GM12878 (cell line): ENCODE measurements around the gene BHLHE23. TPM values are rescaled to one million over a fixed set of nuclear protein-coding genes. Genes with fewer than 3 reads are reported as not detected.

Source experiments
- ATAC-seq: fragments of 200-7000 bp; cut with Tn5 transposase; 3 replicates; pipeline ENCODE4 v1.9.1; 2020; ENCODE audit warnings: mild to moderate bottlenecking, moderate library complexity
- BruUV-seq: library from RNA; stranded (reverse); fragments of 400-500 nt; replicated peaks from 2 replicates; lab custom pipeline; 2021; lab: Mats Ljungman, UMichigan
- CTCF ChIA-PET: fragments of 300-600 bp; sonication (Branson Sonifier 250); formaldehyde crosslinking; extraction: SDS; loops from one replicate; lab custom pipeline; 2021; ENCODE audit warnings: inconsistent platforms; lab: Yijun Ruan, JAX
- POLR2A ChIA-PET: fragments of 350-600 bp; formaldehyde crosslinking; extraction: SDS; loops from one replicate; lab custom pipeline; 2021; ENCODE audit warnings: inconsistent platforms; lab: Charles Lee
- RAD21 ChIA-PET: fragments of 300-600 bp; sonication (Branson Sonifier 250); formaldehyde crosslinking; loops from one replicate; lab custom pipeline; 2023; ENCODE audit warnings: antibody characterized with exemption; ENCODE audit not compliant: unreplicated experiment; lab: Charles Lee
- SMC1A ChIA-PET: fragments of 300-600 bp; sonication (Branson Sonifier 250); formaldehyde crosslinking; loops from one replicate; lab custom pipeline; 2023; ENCODE audit not compliant: unreplicated experiment, uncharacterized antibody; lab: Charles Lee
- DNase-seq: peaks from one replicate; pipeline ENCODE4 v3.0.0-alpha.2; 2011; ENCODE audit warnings: low read depth, low spot score
- FAIRE-seq: peaks from 3 replicates; lab custom pipeline; 2011; peaks lifted over from hg19 to GRCh38; lab: Jason Lieb, UNC
- H2AFZ ChIP-seq: 2 replicates; pipeline ENCODE4 v1.6.0; 2011; ENCODE audit warnings: low read depth, low read length, control low read depth; ENCODE audit not compliant: control insufficient read depth
- H3K27ac ChIP-seq: 2 replicates; pipeline ENCODE4 v1.5.1; 2011; ENCODE audit warnings: control low read depth; ENCODE audit not compliant: control insufficient read depth, insufficient read depth
- H3K27me3 ChIP-seq, 2 experiments: replicated peaks in 1 of 2; 2 replicates each; pipeline versions ENCODE4 v1.6.0 to v1.6.1; 2011; ENCODE audit warnings: low read length in 1 of 2; ENCODE audit not compliant: control insufficient read depth in 2 of 2, insufficient read depth in 2 of 2
- H3K36me3 ChIP-seq, 2 experiments: 2 replicates each; pipeline ENCODE4 v1.5.1; 2011; ENCODE audit warnings: low read length in 1 of 2; ENCODE audit not compliant: control insufficient read depth in 2 of 2, insufficient read depth in 2 of 2
- H3K4me1 ChIP-seq: 2 replicates; pipeline ENCODE4 v1.6.1; 2011; ENCODE audit warnings: mild to moderate bottlenecking, low read length, moderate library complexity, mixed read lengths; ENCODE audit not compliant: control insufficient read depth, insufficient read depth
- H3K4me2 ChIP-seq: 2 replicates; pipeline ENCODE4 v1.6.0; 2011; ENCODE audit warnings: control low read depth; ENCODE audit not compliant: control insufficient read depth, insufficient read depth
- H3K4me3 ChIP-seq: fragments of 200-600 bp; sonication (generic); 2 replicates; pipeline ENCODE4 v1.5.1; 2016
- H3K79me2 ChIP-seq: 2 replicates; pipeline ENCODE4 v1.6.0; 2011; ENCODE audit warnings: low read length; ENCODE audit not compliant: control insufficient read depth, insufficient read depth
- H3K9ac ChIP-seq: 2 replicates; pipeline ENCODE4 v1.8.0; 2011; ENCODE audit warnings: low read length, control low read depth, mixed read lengths; ENCODE audit not compliant: control insufficient read depth, insufficient read depth
- H3K9me3 ChIP-seq: replicated peaks from 3 replicates; pipeline ENCODE4 v1.5.1; 2011; ENCODE audit warnings: mild to moderate bottlenecking, low read length; ENCODE audit not compliant: control insufficient read depth, insufficient read depth
- H4K20me1 ChIP-seq: 2 replicates; pipeline ENCODE4 v1.6.0; 2011; ENCODE audit not compliant: control insufficient read depth, insufficient read depth
- BHLHE40 ChIP-seq, 2 experiments: fragments of 450-650 bp in 1 of 2; IDR thresholded peaks; 2 replicates each; pipeline ENCODE4 v1.6.1; 2011 to 2017; ENCODE audit warnings: low read depth in 2 of 2, borderline replicate concordance in 1 of 2, improper control_type of control experiment in 1 of 2, low read length in 1 of 2, mild to moderate bottlenecking in 1 of 2
- BMI1 ChIP-seq: fragments of 450-650 bp; IDR thresholded peaks from 2 replicates; pipeline ENCODE4 v1.6.1; 2016; ENCODE audit warnings: mild to moderate bottlenecking, moderate library complexity, borderline replicate concordance
- EZH2 ChIP-seq: IDR thresholded peaks from 2 replicates; pipeline ENCODE4 v1.6.1; 2012; ENCODE audit warnings: low read depth, mild to moderate bottlenecking, control low read depth, inconsistent platforms, low read length, borderline replicate concordance; ENCODE audit not compliant: control insufficient read depth
- KDM1A ChIP-seq: fragments of 200-600 bp; sonication (generic); IDR thresholded peaks from 2 replicates; pipeline ENCODE4 v1.6.1; 2016; ENCODE audit warnings: borderline replicate concordance
- MLLT1 ChIP-seq: fragments of 450-650 bp; IDR thresholded peaks from 2 replicates; pipeline ENCODE4 v1.6.1; 2016; ENCODE audit warnings: mild to moderate bottlenecking
- NR2F1 ChIP-seq: fragments of 450-650 bp; conservative IDR thresholded peaks from 2 replicates; pipeline ENCODE4 v1.6.1; 2017; ENCODE audit warnings: mild to moderate bottlenecking
- POU2F2 ChIP-seq: IDR thresholded peaks from 3 replicates; pipeline ENCODE4 v1.6.1; 2011; ENCODE audit warnings: low read depth, mild to moderate bottlenecking, low read length, borderline replicate concordance
- RFX5 ChIP-seq: IDR thresholded peaks from 2 replicates; pipeline ENCODE4 v1.6.1; 2011; ENCODE audit warnings: low read depth, low read length, improper control_type of control experiment
- SKIL ChIP-seq: fragments of 450-650 bp; IDR thresholded peaks from 2 replicates; pipeline ENCODE4 v1.6.1; 2017; ENCODE audit warnings: mild to moderate bottlenecking, low read depth, inconsistent platforms; ENCODE audit not compliant: poor library complexity, severe bottlenecking
- SMC3 ChIP-seq: IDR thresholded peaks from 2 replicates; pipeline ENCODE4 v1.6.1; 2011; ENCODE audit warnings: low read length, improper control_type of control experiment, borderline replicate concordance
- SUPT20H ChIP-seq: IDR thresholded peaks from 2 replicates; pipeline ENCODE4 v1.6.1; 2011; ENCODE audit warnings: low read depth, mild to moderate bottlenecking, low read length, moderate library complexity, borderline replicate concordance; ENCODE audit not compliant: control insufficient read depth
- YY1 ChIP-seq: IDR thresholded peaks from 2 replicates; pipeline ENCODE4 v1.6.1; 2011; ENCODE audit warnings: low read depth, mild to moderate bottlenecking, low read length
- ZNF217 ChIP-seq: fragments of 450-650 bp; IDR thresholded peaks from 2 replicates; pipeline ENCODE4 v1.6.1; 2017; ENCODE audit warnings: antibody characterized with exemption, mild to moderate bottlenecking
- WGBS: methylation state at CpG from one replicate; pipeline ENCODE4 v1.1.6; 2016; ENCODE audit warnings: low lambda C conversion rate; ENCODE audit not compliant: insufficient replicate concordance, insufficient coverage; ENCODE audit errors: missing lambda C conversion rate; 5-methylcytosine and 5-hydroxymethylcytosine counted together
- in situ Hi-C: fragments of 300-500 bp; cut with MboI; formaldehyde crosslinking; loops from 9 replicates; pipeline ENCODE4 v1.14.3; 2018; ENCODE audit warnings: mixed read lengths
- intact Hi-C: fragments of 100-400 bp; cut with micrococcal nuclease; formaldehyde crosslinking; loops from one replicate; pipeline ENCODE4 v1.14.2; 2022; ENCODE audit not compliant: unreplicated experiment
- polyA plus RNA-seq, 11 experiments: library from polyadenylated mRNA; depleted of rRNA in 4 of 11; unstranded in 6 of 11; stranded (reverse) in 5 of 11; fragments of >200 nt; fragmentation: Nextera tagmentation in 4 of 11; fragmentation: Illumina TruSeq in 1 of 11; extraction: Ambion mirVana in 4 of 11; extraction: Trizol in 1 of 11; gene quantifications; 1 replicate in 1 of 11; 2 replicates in 10 of 11; pipeline versions ENCODE4 v1.2.1 to v1.2.3, GENCODE V29; 2011 to 2016; ENCODE audit warnings: inconsistent platforms in 2 of 11, missing spikeins in 2 of 11, low read depth in 1 of 11
- total RNA-seq, 4 experiments: library from RNA; depleted of rRNA in 3 of 4; stranded (reverse); fragments of >200 nt in 3 of 4; fragmentation: Illumina TruSeq in 1 of 4; extraction: Trizol in 1 of 4; gene quantifications; 2 replicates each; pipeline versions ENCODE4 v1.2.1 to v1.2.3, GENCODE V29; 2013 to 2021

Gene BHLHE23
- total and polyA plus RNA-seq, 10 of the 15 experiments (the other 5 are each of a cell fraction or from before 2014, with no cell fraction given), result 0.28 to 0.33 TPM; not detected in 8

- TF ChIP-seq POU2F2 (no peak), SUPT20H (no peak), RFX5 (no peak), KDM1A (no peak)
- H3K4me1 ChIP-seq, result peaks cover 6% of the 10 kb centered on the region; the same call in 1 of the 2 replicates
- no peaks in the 10 kb centered on the region for H4K20me1 ChIP-seq
- DNase-seq (no peak), ATAC-seq (no peak), FAIRE-seq (no peak)
- ChIA-PET POLR2A (interaction anchor here (1.4 kb wide), 1 partner anchor 12 kb away, joined by 5 read pairs; no protein-coding TSS in a partner anchor), CTCF (interaction anchor here (0.7 kb wide), 1 partner anchor 12 kb away, joined by 3 read pairs; no protein-coding TSS in a partner anchor), RAD21 (no interaction called here), SMC1A (interaction anchor here (1.2 kb wide), 1 partner anchor 35 kb away, joined by 3 read pairs; no protein-coding TSS in a partner anchor)
- H3K9ac ChIP-seq, result no peak overlapping the region
- H3K79me2 ChIP-seq, result no peaks in the 10 kb centered on the region
- no peak overlapping the region for H2AFZ ChIP-seq
- no peak overlapping the region for H3K27ac ChIP-seq
- no peaks in the 10 kb centered on the region for H3K9me3 ChIP-seq
- in situ Hi-C loops, result no loop called here
- intact Hi-C loops, result no loop called here
- no peak overlapping the region for H3K4me3 ChIP-seq
- no peak overlapping the region for H3K4me2 ChIP-seq
- H3K27me3 ChIP-seq, result no peaks in the 10 kb centered on the region; a peak in 2 of 4 replicates
- WGBS, result 71% methylated on average over 22 of the region's 22 CpGs
- H3K36me3 ChIP-seq, result no peaks in the 10 kb centered on the region
- BruUV-seq, result no TSS peak
Measured at GRCh38 chr20:62990306-62990825, 16.4 kb downstream of the BHLHE23 start.

DNA sequence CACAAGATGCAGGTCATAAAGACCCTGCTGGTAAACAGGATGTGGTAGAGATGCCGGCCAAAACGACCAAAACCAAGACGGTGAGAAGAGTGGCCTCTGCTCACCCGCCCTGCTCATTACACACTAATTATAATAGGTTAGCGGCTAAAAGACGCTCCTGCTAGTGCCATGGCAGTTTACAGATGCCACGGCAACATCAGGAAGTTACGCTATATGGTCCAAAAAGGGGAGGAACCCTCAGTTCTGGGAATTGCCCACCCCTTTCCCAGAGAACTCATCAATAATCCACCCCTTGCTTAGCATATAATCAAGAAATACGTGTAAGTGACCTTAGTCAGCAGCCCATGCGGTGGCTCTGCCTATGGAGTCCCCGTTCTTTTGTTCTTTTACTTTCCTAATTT, 17.6 kb downstream of the BHLHE23 start:
- Histone ChIP-seq H3K4me1 (peaks cover 6% of the 10 kb centered on the region; the same call in 1 of the 2 replicates), H3K27me3 (no peaks in the 10 kb centered on the region; a peak in 1 of 4 replicates), H3K4me2 (peak overlapping the region; percentile 60), H2AFZ (peak overlapping the region; percentile 44), H3K9me3 (no peaks in the 10 kb centered on the region), H3K79me2 (no peaks in the 10 kb centered on the region), H4K20me1 (no peaks in the 10 kb centered on the region), H3K9ac (no peak overlapping the region), H3K36me3 (no peaks in the 10 kb centered on the region), H3K4me3 (0 out of 2 replicates have a peak overlapping the region, but pooled peaks have one; percentile 0), H3K27ac (no peak overlapping the region)
- intact Hi-C loops (no loop called here), in situ Hi-C loops (no loop called here)
- SMC1A ChIA-PET, result no interaction called here
- BruUV-seq, result no TSS peak
- 23% methylated on average over 11 of the region's 11 CpGs for WGBS
- RAD21 ChIA-PET, result no interaction called here
- peak; percentile 69 for ATAC-seq
- POLR2A ChIA-PET, result no interaction called here
- no peak for FAIRE-seq
- DNase-seq, result no peak
- CTCF ChIA-PET, result no interaction called here
- no peak for TF ChIP-seq YY1
- no peak for TF ChIP-seq ZNF217
- peak; percentile 42; the same call in 1 of the 2 replicates for TF ChIP-seq MLLT1
- no peak for TF ChIP-seq RFX5
- TF ChIP-seq BHLHE40 (IDR thresholded peaks at IDR 0.05; ENCODE audit: borderline replicate concordance in 1 of 2, low read depth in 2 of 2, low read length in 1 of 2), result peak in 1 of 2 experiments; percentile 9; a peak in 1 of 4 replicates
- no peak for TF ChIP-seq EZH2
- TF ChIP-seq NR2F1, result no peak
- TF ChIP-seq BMI1, result no peak
- no peak for TF ChIP-seq SMC3
- no peak for TF ChIP-seq SKIL
